Nephron (organoid): ENCODE measurements around the gene AIF1.

Source experiments
- H3K27ac Mint-ChIP-seq, 3 experiments: 2 replicates each; pipeline ENCODE4 v1.8.0; 2020; ENCODE audit warnings: mixed read lengths in 3 of 3, mild to moderate bottlenecking in 2 of 3, moderate library complexity in 1 of 3
- H3K27me3 Mint-ChIP-seq: 2 replicates; pipeline ENCODE4 v1.8.0; 2021; ENCODE audit warnings: low read depth, mild to moderate bottlenecking, moderate library complexity, mixed read lengths
- H3K36me3 Mint-ChIP-seq: 2 replicates; pipeline ENCODE4 v1.8.0; 2020; ENCODE audit warnings: low read depth, mixed read lengths
- H3K4me1 Mint-ChIP-seq: 2 replicates; pipeline ENCODE4 v1.8.0; 2020; ENCODE audit warnings: mixed read lengths
- H3K4me3 Mint-ChIP-seq, 3 experiments: 2 replicates each; pipeline ENCODE4 v1.8.0; 2020; ENCODE audit warnings: mild to moderate bottlenecking in 3 of 3, mixed read lengths in 3 of 3, moderate library complexity in 2 of 3
- H3K9me3 Mint-ChIP-seq: 2 replicates; pipeline ENCODE4 v1.8.0; 2020; ENCODE audit warnings: mixed read lengths
- CTCF ChIP-seq, 3 experiments: fragments of 200-600 bp; sonication (generic); IDR thresholded peaks; one replicate each; pipeline ENCODE4 v1.5.0; 2021; ENCODE audit warnings: antibody characterized with exemption in 3 of 3; ENCODE audit not compliant: unreplicated experiment in 3 of 3

The AIF1 gene

GRCh38 chr6:31577579-31577966 lies 37.5 kb upstream of the AIF1 start:
- Mint-ChIP-seq H3K27ac (no peak overlapping the region), H3K4me1 (peaks cover 16% of the 10 kb centered on the region), H3K27me3 (peaks cover 14% of the 10 kb centered on the region), H3K4me3 (no peak overlapping the region), H3K9me3 (no peaks in the 10 kb centered on the region), H3K36me3 (no peaks in the 10 kb centered on the region)
- no peak for TF ChIP-seq CTCF (IDR thresholded peaks at IDR 0.05; ENCODE audit: unreplicated experiment in 3 of 3)

GRCh38 chr6:31578184-31579118 lies 36.6 kb upstream of the AIF1 start:
- Mint-ChIP-seq H3K27ac (peak overlapping the region in 1 of 3 experiments; percentile 50), H3K36me3 (no peaks in the 10 kb centered on the region), H3K4me3 (peak overlapping the region; percentile 10 to 37 (median 37)), H3K9me3 (no peaks in the 10 kb centered on the region), H3K27me3 (peaks cover 9% of the 10 kb centered on the region), H3K4me1 (peaks cover 16% of the 10 kb centered on the region)
- no peak for TF ChIP-seq CTCF (IDR thresholded peaks at IDR 0.05; ENCODE audit: unreplicated experiment in 3 of 3)

GRCh38 chr6:31579119-31579505 lies 35.9 kb upstream of the AIF1 start:
- H3K27me3 Mint-ChIP-seq: peaks cover 9% of the 10 kb centered on the region
- H3K9me3 Mint-ChIP-seq: no peaks in the 10 kb centered on the region
- H3K4me3 Mint-ChIP-seq: peak overlapping the region; percentile 37 to 68 (median 55)
- H3K36me3 Mint-ChIP-seq: no peaks in the 10 kb centered on the region
- H3K4me1 Mint-ChIP-seq: peaks cover 16% of the 10 kb centered on the region
- no peak for TF ChIP-seq CTCF (IDR thresholded peaks at IDR 0.05; ENCODE audit: unreplicated experiment in 3 of 3)
- H3K27ac Mint-ChIP-seq: no peak overlapping the region

- Mint-ChIP-seq H3K4me3 (peak overlapping the region; percentile 94 to 96 (median 95)), H3K27ac (no peak overlapping the region), H3K27me3 (peaks cover 6% of the 10 kb centered on the region), H3K36me3 (no peaks in the 10 kb centered on the region), H3K4me1 (peaks cover 16% of the 10 kb centered on the region), H3K9me3 (no peaks in the 10 kb centered on the region)
- no peak for TF ChIP-seq CTCF (IDR thresholded peaks at IDR 0.05; ENCODE audit: unreplicated experiment in 3 of 3)
Measured at GRCh38 chr6:31579546-31580437, 35.2 kb upstream of the AIF1 start.

GRCh38 chr6:31580438-31580740 lies 34.6 kb upstream of the AIF1 start:
- Mint-ChIP-seq H3K27me3 (peaks cover 6% of the 10 kb centered on the region), H3K4me1 (peaks cover 16% of the 10 kb centered on the region), H3K27ac (peak overlapping the region in 2 of 3 experiments; percentile 6 to 81), H3K4me3 (peak overlapping the region; percentile 94 to 96 (median 95)), H3K9me3 (no peaks in the 10 kb centered on the region), H3K36me3 (no peaks in the 10 kb centered on the region)
- no peak for TF ChIP-seq CTCF (IDR thresholded peaks at IDR 0.05; ENCODE audit: unreplicated experiment in 3 of 3)
